Dedifferentiated amniotic fluid mesenchymal stem cell (primary cell): Measurements from ENCODE around the gene IRGC.
A peak's percentile ranks its signal among the peaks of the same experiment; 100 is the strongest.

ENCODE experiments used
- DNase-seq: peaks from one replicate; pipeline ENCODE4 v3.0.0-alpha.2; 2016; ENCODE audit errors: extremely low spot score

Gene IRGC

GRCh38 chr19:43691755-43692154 lies 24.1 kb upstream of the IRGC start:
- DNase-seq: no peak

- DNase-seq: no peak
Measured at GRCh38 chr19:43692385-43692784, 23.5 kb upstream of the IRGC start.

- no peak for DNase-seq
Measured at GRCh38 chr19:43692877-43693276, 23.0 kb upstream of the IRGC start.

- no peak for DNase-seq
Measured at GRCh38 chr19:43694553-43694952, 21.3 kb upstream of the IRGC start.

GRCh38 chr19:43695985-43696704 lies 19.7 kb upstream of the IRGC start:
- DNase-seq: no peak

- no peak for DNase-seq
Measured at GRCh38 chr19:43697295-43697694, 18.6 kb upstream of the IRGC start.

GRCh38 chr19:43699506-43700394 lies 16.1 kb upstream of the IRGC start:
- DNase-seq: no peak

GRCh38 chr19:43700395-43701000 lies 15.4 kb upstream of the IRGC start:
- DNase-seq: peak; percentile 75

GRCh38 chr19:43704002-43704705 lies 11.7 kb upstream of the IRGC start:
- no peak for DNase-seq

GRCh38 chr19:43705729-43706128 lies 10.1 kb upstream of the IRGC start:
- no peak for DNase-seq

GRCh38 chr19:43707158-43707712 lies 8.6 kb upstream of the IRGC start:
- DNase-seq: no peak

GRCh38 chr19:43708716-43709115 lies 7.2 kb upstream of the IRGC start:
- no peak for DNase-seq

- no peak for DNase-seq
Measured at GRCh38 chr19:43711751-43712355, 4.0 kb upstream of the IRGC start.

- DNase-seq: no peak
Measured at GRCh38 chr19:43713208-43713607, 2.7 kb upstream of the IRGC start.

- DNase-seq: no peak
Measured at GRCh38 chr19:43718627-43719377, 2.9 kb downstream of the IRGC start.

GRCh38 chr19:43719378-43719868 lies 3.5 kb downstream of the IRGC start:
- DNase-seq: no peak

GRCh38 chr19:43719918-43720317 lies 4.0 kb downstream of the IRGC start:
- no peak for DNase-seq

- no peak for DNase-seq
Measured at GRCh38 chr19:43720936-43721335, 5.1 kb downstream of the IRGC start.

- no peak for DNase-seq
Measured at GRCh38 chr19:43721469-43722048, 5.7 kb downstream of the IRGC start.

GRCh38 chr19:43723588-43723987 lies 7.7 kb downstream of the IRGC start:
- DNase-seq: no peak
